ENCODE results near the gene FOXG1. TPM values are rescaled to one million over a fixed set of nuclear protein-coding genes. Genes with fewer than 3 reads are reported as not detected.
A peak's percentile ranks its signal among the peaks of the same experiment; 100 is the strongest.

The FOXG1 gene
- total and polyA plus RNA-seq, 8 donors, result 0.03 to 0.11 (median 0.05) TPM; not detected in 5

- no peak overlapping the region for H3K4me3 ChIP-seq
- H3K4me1 ChIP-seq, result peaks cover 0 to 8% of the 10 kb centered on the region in 2 donors
- H3K36me3 ChIP-seq, result no peaks in the 10 kb centered on the region
- intact Hi-C loops (cut with DNase I), result no loop called here
- peak in 1 of 4 donors; percentile 29 for DNase-seq
- ATAC-seq, result no peak
- TF ChIP-seq CTCF (IDR thresholded peaks at IDR 0.05), result no peak
- no peaks in the 10 kb centered on the region for H3K9me3 ChIP-seq
- no peak overlapping the region for H3K27ac ChIP-seq
- peaks cover 93 to 99% of the 10 kb centered on the region in 2 donors for H3K27me3 ChIP-seq
These were observed 1.3 kb upstream of the FOXG1 start for GRCh38 chr14:28765169-28765830.

GRCh38 chr14:28765831-28766468, 637 bp upstream of the FOXG1 start:
- TF ChIP-seq CTCF (IDR thresholded peaks at IDR 0.05), result no peak
- no peaks in the 10 kb centered on the region for H3K9me3 ChIP-seq
- H3K27ac ChIP-seq, result no peak overlapping the region
- H3K27me3 ChIP-seq, result peaks cover 93 to 99% of the 10 kb centered on the region in 2 donors
- DNase-seq (peak in 2 of 4 donors; percentile 20 to 61), ATAC-seq (no peak)
- peak overlapping the region in 1 of 2 donors; percentile 11 for H3K4me3 ChIP-seq
- intact Hi-C loops (cut with DNase I), result no loop called here
- H3K36me3 ChIP-seq, result no peaks in the 10 kb centered on the region
- H3K4me1 ChIP-seq, result peaks cover 0 to 8% of the 10 kb centered on the region in 2 donors

GRCh38 chr14:28767030-28767852, 654 bp downstream of the FOXG1 start:
- ATAC-seq, result no peak
- H3K36me3 ChIP-seq, result no peaks in the 10 kb centered on the region
- H3K27ac ChIP-seq, result no peak overlapping the region
- no peaks in the 10 kb centered on the region for H3K9me3 ChIP-seq
- peaks cover 93 to 99% of the 10 kb centered on the region in 2 donors for H3K27me3 ChIP-seq
- H3K4me1 ChIP-seq, result peaks cover 0 to 8% of the 10 kb centered on the region in 2 donors
- peak overlapping the region in 1 of 2 donors; percentile 11 for H3K4me3 ChIP-seq
- TF ChIP-seq CTCF (IDR thresholded peaks at IDR 0.05), result no peak
- intact Hi-C loops (cut with DNase I), result no loop called here
- DNase-seq, result peak in 1 of 4 donors; percentile 77

GRCh38 chr14:28767853-28768741, 1.5 kb downstream of the FOXG1 start:
- peaks cover 0 to 8% of the 10 kb centered on the region in 2 donors for H3K4me1 ChIP-seq
- H3K36me3 ChIP-seq, result no peaks in the 10 kb centered on the region
- H3K9me3 ChIP-seq, result no peaks in the 10 kb centered on the region
- DNase-seq (peak in 1 of 4 donors; percentile 74), ATAC-seq (no peak)
- no peak overlapping the region for H3K4me3 ChIP-seq
- no peak for TF ChIP-seq CTCF (IDR thresholded peaks at IDR 0.05)
- no peak overlapping the region for H3K27ac ChIP-seq
- intact Hi-C loops (cut with DNase I), result no loop called here
- H3K27me3 ChIP-seq, result peaks cover 93 to 99% of the 10 kb centered on the region in 2 donors
